HG03196 (cell line): ENCODE results near the gene RAB3B.
"Not testable (repeated sequence)": the region's sequence is repeated elsewhere in the genome, so short reads cannot be mapped to it uniquely, and the experiment has no call there.

ENCODE experiments used
- ATAC-seq: cut with Tn5 transposase; IDR thresholded peaks from one replicate; pipeline ENCODE4 v1.9.1; 2021; ENCODE audit not compliant: unreplicated experiment

RAB3B gene

GRCh38 chr1:51989582-51990477, 670 bp downstream of the RAB3B start:
- no peak for ATAC-seq

- ATAC-seq, result no peak
Observed at GRCh38 chr1:51988254-51988653, 2.2 kb downstream of the RAB3B start.

GRCh38 chr1:51986718-51987117, 3.8 kb downstream of the RAB3B start:
- no peak for ATAC-seq

GRCh38 chr1:51982161-51982560, 8.3 kb downstream of the RAB3B start:
- no peak for ATAC-seq

GRCh38 chr1:51981555-51981954, 8.9 kb downstream of the RAB3B start:
- no peak for ATAC-seq

GRCh38 chr1:51978099-51978498, 12.4 kb downstream of the RAB3B start:
- no peak for ATAC-seq

- ATAC-seq, result no peak
Observed at GRCh38 chr1:51976846-51977602, 13.5 kb downstream of the RAB3B start.

- ATAC-seq, result no peak
Observed at GRCh38 chr1:51973587-51974474, 16.7 kb downstream of the RAB3B start.

- ATAC-seq, result no peak
Observed at GRCh38 chr1:51969038-51969705, 21.3 kb downstream of the RAB3B start.

- ATAC-seq, result no peak
Observed at GRCh38 chr1:51968632-51969031, 21.9 kb downstream of the RAB3B start.

- ATAC-seq, result not testable (repeated sequence)
Observed at GRCh38 chr1:51967213-51967791, 23.2 kb downstream of the RAB3B start.

GRCh38 chr1:51966559-51966958, 23.9 kb downstream of the RAB3B start:
- ATAC-seq, result no peak

GRCh38 chr1:51964309-51964696, 26.2 kb downstream of the RAB3B start:
- ATAC-seq, result no peak

GRCh38 chr1:51963592-51964308, 26.8 kb downstream of the RAB3B start:
- ATAC-seq, result no peak

GRCh38 chr1:51962486-51963356, 27.8 kb downstream of the RAB3B start:
- ATAC-seq, result no peak

- no peak for ATAC-seq
Observed at GRCh38 chr1:51961954-51962353, 28.5 kb downstream of the RAB3B start.

- ATAC-seq, result no peak
Observed at GRCh38 chr1:51961231-51961630, 29.3 kb downstream of the RAB3B start.

GRCh38 chr1:51960262-51960661, 30.2 kb downstream of the RAB3B start:
- no peak for ATAC-seq

- ATAC-seq, result no peak
Observed at GRCh38 chr1:51958824-51959223, 31.7 kb downstream of the RAB3B start.
